Trophoblast cell (in vitro differentiated cells and primary cell): ENCODE measurements around the gene USP48.

Experiments
- DNase-seq, 2 donors: peaks; one replicate each; pipeline ENCODE4 v3.0.0-alpha.2; 2016
- H2AFZ ChIP-seq: 2 replicates; pipeline ENCODE4 v1.6.1; 2013; ENCODE audit warnings: low read length, moderate library complexity, mild to moderate bottlenecking; ENCODE audit not compliant: insufficient read depth, poor library complexity
- H2AK5ac ChIP-seq: 2 replicates; pipeline ENCODE4 v1.6.1; 2013; ENCODE audit warnings: mild to moderate bottlenecking, low read length
- H2BK120ac ChIP-seq: 2 replicates; pipeline ENCODE4 v1.6.1; 2013; ENCODE audit warnings: low read length, mild to moderate bottlenecking, moderate library complexity; ENCODE audit not compliant: insufficient read depth, poor library complexity
- H2BK12ac ChIP-seq: 2 replicates; pipeline ENCODE4 v1.6.1; 2013; ENCODE audit warnings: mild to moderate bottlenecking, low read length, moderate library complexity
- H2BK5ac ChIP-seq: 2 replicates; pipeline ENCODE4 v1.6.1; 2013; ENCODE audit warnings: low read length, low read depth, moderate library complexity, mild to moderate bottlenecking; ENCODE audit not compliant: poor library complexity
- H3K14ac ChIP-seq: 2 replicates; pipeline ENCODE4 v1.6.1; 2013; ENCODE audit warnings: mild to moderate bottlenecking, low read length
- H3K18ac ChIP-seq: 2 replicates; pipeline ENCODE4 v1.6.1; 2013; ENCODE audit warnings: mild to moderate bottlenecking, low read length
- H3K23ac ChIP-seq: 2 replicates; pipeline ENCODE4 v1.6.1; 2013; ENCODE audit warnings: low read length
- H3K27ac ChIP-seq: 2 replicates; pipeline ENCODE4 v1.5.1; 2013; ENCODE audit warnings: low read depth, mild to moderate bottlenecking, inconsistent platforms, low read length, moderate library complexity
- H3K27me3 ChIP-seq: 2 replicates; pipeline ENCODE4 v1.6.1; 2013; ENCODE audit warnings: inconsistent platforms, mild to moderate bottlenecking, low read length, moderate library complexity; ENCODE audit not compliant: insufficient read depth
- H3K36me3 ChIP-seq, 2 experiments: 1 replicate in 1 of 2; 2 replicates in 1 of 2; pipeline ENCODE4 v1.6.1; 2013; ENCODE audit warnings: low read length in 2 of 2, mild to moderate bottlenecking in 2 of 2, moderate library complexity in 1 of 2; ENCODE audit not compliant: insufficient read depth in 2 of 2, control insufficient read depth in 1 of 2
- H3K4ac ChIP-seq: 2 replicates; pipeline ENCODE4 v1.6.1; 2013; ENCODE audit warnings: low read depth, mild to moderate bottlenecking, low read length, moderate library complexity
- H3K4me1 ChIP-seq, 2 experiments: 1 replicate in 1 of 2; 2 replicates in 1 of 2; pipeline ENCODE4 v1.6.1; 2013; ENCODE audit warnings: low read length in 2 of 2, mild to moderate bottlenecking in 2 of 2, moderate library complexity in 1 of 2; ENCODE audit not compliant: insufficient read depth in 2 of 2, control insufficient read depth in 1 of 2
- H3K4me2 ChIP-seq: 2 replicates; pipeline ENCODE4 v1.6.1; 2013; ENCODE audit warnings: inconsistent platforms, mild to moderate bottlenecking, low read length, moderate library complexity
- H3K4me3 ChIP-seq: 2 replicates; pipeline ENCODE4 v1.5.1; 2013; ENCODE audit warnings: mild to moderate bottlenecking, low read depth, low read length, inconsistent platforms
- H3K79me1 ChIP-seq: one replicate; pipeline ENCODE4 v1.6.1; 2013; ENCODE audit warnings: low read length
- H3K79me2 ChIP-seq: 2 replicates; pipeline ENCODE4 v1.6.1; 2013; ENCODE audit warnings: low read length, mild to moderate bottlenecking; ENCODE audit not compliant: control insufficient read depth, insufficient read depth, poor library complexity
- H3K9ac ChIP-seq: 2 replicates; pipeline ENCODE4 v1.6.1; 2013; ENCODE audit warnings: mild to moderate bottlenecking, low read length
- H3K9me3 ChIP-seq: 2 replicates; pipeline ENCODE4 v1.6.1; 2013; ENCODE audit warnings: low read depth, mild to moderate bottlenecking, control low read depth, inconsistent platforms, low read length; ENCODE audit not compliant: insufficient read depth
- H4K12ac ChIP-seq: 2 replicates; pipeline ENCODE4 v1.6.1; 2013; ENCODE audit warnings: low read depth, mild to moderate bottlenecking, low read length, moderate library complexity
- H4K8ac ChIP-seq: 2 replicates; pipeline ENCODE4 v1.6.1; 2013; ENCODE audit warnings: low read depth, mild to moderate bottlenecking, low read length, moderate library complexity
- H4K91ac ChIP-seq: one replicate; pipeline ENCODE4 v1.6.1; 2013; ENCODE audit warnings: low read depth, mild to moderate bottlenecking, low read length, moderate library complexity
- WGBS: extraction: QIAGEN DNeasy Blood & Tissue Kit; methylation state at CpG from one replicate; pipeline ENCODE4 v1.1.7; 2013; ENCODE audit warnings: missing lambda C conversion rate; ENCODE audit not compliant: insufficient read length, insufficient coverage; ENCODE audit errors: extremely low coverage; 5-methylcytosine and 5-hydroxymethylcytosine counted together

USP48 gene

DNA sequence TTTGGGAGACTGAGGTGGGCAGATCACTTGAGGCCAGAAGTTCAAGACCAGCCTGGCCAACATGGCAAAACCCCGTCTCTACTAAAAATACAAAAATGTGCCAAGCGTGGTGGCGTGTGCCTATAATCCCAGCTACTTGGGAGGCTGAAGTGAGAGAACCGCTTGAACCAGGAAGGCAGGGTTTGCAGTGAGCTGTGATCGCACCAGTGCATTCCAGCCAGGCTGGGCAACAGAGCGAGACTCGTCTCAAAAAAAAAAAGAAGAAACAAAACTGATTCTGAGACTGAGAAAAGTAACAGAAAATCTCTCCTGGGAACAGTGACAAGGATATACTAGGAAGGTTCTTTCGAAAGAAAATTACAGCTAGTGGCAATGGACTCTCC is 20.9 kb downstream of the USP48 start:
- Histone ChIP-seq H3K27me3 (no peaks in the 10 kb centered on the region), H3K36me3 (peaks cover 0 to 1% of the 10 kb centered on the region in 2 experiments), H3K4me1 (no peaks in the 10 kb centered on the region), H3K14ac (no peak overlapping the region), H3K4me3 (no peak overlapping the region), H3K23ac (no peak overlapping the region), H2BK120ac (no peak overlapping the region), H3K9me3 (no peaks in the 10 kb centered on the region), H4K8ac (no peak overlapping the region), H3K4me2 (no peak overlapping the region), H2AFZ (no peak overlapping the region), H3K27ac (no peak overlapping the region), H4K91ac (no peak overlapping the region), H3K79me1 (no peaks in the 10 kb centered on the region), H3K4ac (no peak overlapping the region), H2AK5ac (no peak overlapping the region), H4K12ac (no peak overlapping the region), H2BK5ac (no peak overlapping the region), H3K9ac (no peak overlapping the region), H3K18ac (no peak overlapping the region), H3K79me2 (peaks cover 10% of the 10 kb centered on the region), H2BK12ac (no peak overlapping the region)
- DNase-seq = no peak
- no CpG with 5 or more reads among the region's 8 CpGs for WGBS

DNA sequence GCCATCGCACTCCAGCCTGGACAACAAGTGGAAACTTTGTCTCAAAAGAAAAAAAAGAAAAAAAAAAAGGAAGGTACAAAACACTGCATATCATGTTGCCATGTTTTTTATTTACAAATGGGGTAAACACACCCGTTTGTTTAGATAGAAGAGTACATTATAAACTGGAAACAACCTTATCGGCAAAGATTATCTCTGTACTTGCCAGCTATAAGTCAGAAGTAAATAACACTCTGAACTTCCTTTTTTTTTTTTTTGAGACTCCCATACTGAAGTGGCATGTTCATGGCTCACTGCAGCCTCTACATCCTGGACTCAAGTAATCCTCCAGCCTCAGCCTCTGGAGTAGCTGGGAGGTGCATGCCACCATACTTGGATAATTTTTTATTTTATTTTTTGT is 21.9 kb downstream of the USP48 start:
- H3K14ac ChIP-seq = no peak overlapping the region
- no peak overlapping the region for H3K27ac ChIP-seq
- no peak overlapping the region for H3K9ac ChIP-seq
- H3K27me3 ChIP-seq = no peaks in the 10 kb centered on the region
- H4K8ac ChIP-seq = no peak overlapping the region
- no peak overlapping the region for H3K4ac ChIP-seq
- no peak overlapping the region for H3K4me2 ChIP-seq
- no peak overlapping the region for H3K23ac ChIP-seq
- DNase-seq = no peak
- peaks cover 1 to 4% of the 10 kb centered on the region in 2 experiments for H3K36me3 ChIP-seq
- no peak overlapping the region for H2BK5ac ChIP-seq
- H3K9me3 ChIP-seq = no peaks in the 10 kb centered on the region
- no peaks in the 10 kb centered on the region for H3K4me1 ChIP-seq
- H4K91ac ChIP-seq = no peak overlapping the region
- H2AFZ ChIP-seq = no peak overlapping the region
- no CpG with 5 or more reads among the region's 3 CpGs for WGBS
- peaks cover 8% of the 10 kb centered on the region for H3K79me2 ChIP-seq
- H4K12ac ChIP-seq = no peak overlapping the region
- no peak overlapping the region for H2BK12ac ChIP-seq
- no peak overlapping the region for H3K4me3 ChIP-seq
- H3K79me1 ChIP-seq = no peaks in the 10 kb centered on the region
- no peak overlapping the region for H3K18ac ChIP-seq
- H2BK120ac ChIP-seq = no peak overlapping the region
- H2AK5ac ChIP-seq = no peak overlapping the region

DNA sequence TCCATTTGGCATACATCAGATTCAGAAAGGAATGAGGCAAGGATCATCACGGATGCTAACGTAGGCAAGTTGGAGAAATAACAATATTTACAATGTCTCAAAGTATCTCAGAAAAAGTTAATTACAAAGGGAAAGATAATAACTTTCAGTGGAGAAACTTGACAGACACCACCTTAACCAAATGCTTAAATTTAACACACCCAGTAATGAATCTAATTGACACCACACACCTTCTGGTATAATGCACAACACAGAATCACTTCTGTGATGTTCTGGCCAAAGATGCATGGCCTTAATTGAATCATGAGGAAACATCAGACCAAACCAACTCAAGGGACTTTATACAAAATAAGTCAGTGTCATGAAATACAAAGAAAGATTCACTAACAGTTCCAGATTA is 23.1 kb downstream of the USP48 start:
- no peak overlapping the region for H4K8ac ChIP-seq
- no peak overlapping the region for H2AK5ac ChIP-seq
- H2AFZ ChIP-seq = no peak overlapping the region
- H3K4me2 ChIP-seq = no peak overlapping the region
- no peak overlapping the region for H4K12ac ChIP-seq
- H3K4ac ChIP-seq = no peak overlapping the region
- no peak for DNase-seq
- peaks cover 5% of the 10 kb centered on the region for H3K79me2 ChIP-seq
- no peaks in the 10 kb centered on the region for H3K4me1 ChIP-seq
- H3K27me3 ChIP-seq = no peaks in the 10 kb centered on the region
- no peaks in the 10 kb centered on the region for H3K9me3 ChIP-seq
- WGBS = no CpG with 5 or more reads among the region's 2 CpGs
- H2BK5ac ChIP-seq = no peak overlapping the region
- H3K4me3 ChIP-seq = no peak overlapping the region
- H3K14ac ChIP-seq = no peak overlapping the region
- no peaks in the 10 kb centered on the region for H3K79me1 ChIP-seq
- H4K91ac ChIP-seq = no peak overlapping the region
- no peak overlapping the region for H3K18ac ChIP-seq
- no peak overlapping the region for H2BK120ac ChIP-seq
- H3K23ac ChIP-seq = no peak overlapping the region
- H2BK12ac ChIP-seq = no peak overlapping the region
- H3K27ac ChIP-seq = no peak overlapping the region
- peaks cover 9 to 12% of the 10 kb centered on the region in 2 experiments for H3K36me3 ChIP-seq
- no peak overlapping the region for H3K9ac ChIP-seq

GRCh38 chr1:21759182-21759581 is 23.8 kb downstream of the USP48 start:
- Histone ChIP-seq H3K27me3 (no peaks in the 10 kb centered on the region), H3K9ac (no peak overlapping the region), H3K23ac (no peak overlapping the region), H3K18ac (no peak overlapping the region), H2AK5ac (no peak overlapping the region), H3K79me1 (no peaks in the 10 kb centered on the region), H3K36me3 (peaks cover 15 to 17% of the 10 kb centered on the region in 2 experiments), H4K91ac (no peak overlapping the region), H3K4ac (peak overlapping the region; percentile 52), H3K9me3 (no peaks in the 10 kb centered on the region), H3K79me2 (peaks cover 3% of the 10 kb centered on the region), H2AFZ (no peak overlapping the region), H4K8ac (no peak overlapping the region), H2BK12ac (no peak overlapping the region), H3K4me2 (no peak overlapping the region), H2BK5ac (no peak overlapping the region), H3K4me3 (no peak overlapping the region), H3K4me1 (no peaks in the 10 kb centered on the region), H3K14ac (no peak overlapping the region), H2BK120ac (no peak overlapping the region), H3K27ac (no peak overlapping the region), H4K12ac (no peak overlapping the region)
- no peak for DNase-seq
- WGBS = no CpG with 5 or more reads among the region's 2 CpGs
